ENCODE results near the gene HOXD9.

HOXD9 gene

DNA sequence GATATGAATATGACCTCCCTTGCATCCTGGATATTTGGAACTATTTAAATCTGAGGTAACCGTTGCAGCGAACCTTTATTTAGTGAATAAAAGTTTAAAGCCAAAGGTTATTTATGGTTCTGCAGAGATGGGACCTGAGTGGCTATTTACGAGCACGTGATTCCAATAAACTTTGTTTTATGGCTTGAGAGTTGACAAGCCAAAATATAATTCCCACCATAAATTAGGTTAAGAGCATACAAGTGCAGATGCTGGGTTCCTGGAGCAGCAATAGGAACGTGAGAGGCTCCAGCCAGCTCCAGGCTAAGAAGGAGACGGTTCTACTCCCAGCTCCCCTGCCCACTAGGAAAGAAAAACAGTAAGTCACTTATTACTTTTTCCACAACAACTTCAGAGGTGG lies 23.6 kb downstream of the HOXD9 start:
- POLR2A ChIA-PET: no interaction called here
- TF ChIP-seq, protein P1, sequence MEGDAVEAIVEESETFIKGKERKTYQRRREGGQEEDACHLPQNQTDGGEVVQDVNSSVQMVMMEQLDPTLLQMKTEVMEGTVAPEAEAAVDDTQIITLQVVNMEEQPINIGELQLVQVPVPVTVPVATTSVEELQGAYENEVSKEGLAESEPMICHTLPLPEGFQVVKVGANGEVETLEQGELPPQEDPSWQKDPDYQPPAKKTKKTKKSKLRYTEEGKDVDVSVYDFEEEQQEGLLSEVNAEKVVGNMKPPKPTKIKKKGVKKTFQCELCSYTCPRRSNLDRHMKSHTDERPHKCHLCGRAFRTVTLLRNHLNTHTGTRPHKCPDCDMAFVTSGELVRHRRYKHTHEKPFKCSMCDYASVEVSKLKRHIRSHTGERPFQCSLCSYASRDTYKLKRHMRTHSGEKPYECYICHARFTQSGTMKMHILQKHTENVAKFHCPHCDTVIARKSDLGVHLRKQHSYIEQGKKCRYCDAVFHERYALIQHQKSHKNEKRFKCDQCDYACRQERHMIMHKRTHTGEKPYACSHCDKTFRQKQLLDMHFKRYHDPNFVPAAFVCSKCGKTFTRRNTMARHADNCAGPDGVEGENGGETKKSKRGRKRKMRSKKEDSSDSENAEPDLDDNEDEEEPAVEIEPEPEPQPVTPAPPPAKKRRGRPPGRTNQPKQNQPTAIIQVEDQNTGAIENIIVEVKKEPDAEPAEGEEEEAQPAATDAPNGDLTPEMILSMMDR (IDR thresholded peaks at IDR 0.05; ENCODE audit: insufficient read depth, low read length, missing control alignments): no peak
- no peak overlapping the region for H3K4me3 ChIP-seq (ENCODE audit: low read depth, low read length)
- DNase-seq (ENCODE audit: low read depth, low spot score): no peak
- CTCF ChIA-PET: interaction anchor here (1.2 to 30.2 kb wide), 6 partner anchors 9 to 497 kb away, joined by 3 to 1421 read pairs (median 105); partner anchors contain the start of genes HOXD3 and HOXD4

DNA sequence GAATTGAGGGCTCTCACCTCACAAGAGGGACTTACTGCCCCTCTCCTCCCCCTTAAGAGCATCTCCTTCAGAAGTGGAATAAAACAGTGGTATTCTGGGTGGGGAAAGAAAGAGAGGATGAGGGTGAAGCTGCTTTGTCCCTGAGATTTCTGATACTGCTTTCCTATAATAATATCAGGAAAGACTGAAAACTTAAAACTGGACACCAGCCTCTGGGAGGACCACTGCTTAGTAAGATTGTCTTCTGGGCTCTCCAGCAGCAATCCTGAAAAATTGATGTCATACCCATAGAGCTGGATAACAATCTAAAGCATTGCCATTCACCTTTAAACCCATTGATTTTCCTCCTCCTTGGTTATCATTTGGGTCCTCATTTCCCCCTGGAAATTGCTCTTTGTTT lies 24.1 kb downstream of the HOXD9 start:
- ChIA-PET POLR2A (no interaction called here), CTCF (interaction anchor here (2.7 to 30.2 kb wide), 4 partner anchors 9 to 496 kb away, joined by 20 to 1421 read pairs (median 252); partner anchors contain the start of genes HOXD3 and HOXD4)
- DNase-seq (ENCODE audit: low read depth, low spot score): no peak
- no peak overlapping the region for H3K4me3 ChIP-seq (ENCODE audit: low read depth, low read length)
- TF ChIP-seq, protein P1 (IDR thresholded peaks at IDR 0.05; ENCODE audit: insufficient read depth, low read length, missing control alignments): no peak

DNA sequence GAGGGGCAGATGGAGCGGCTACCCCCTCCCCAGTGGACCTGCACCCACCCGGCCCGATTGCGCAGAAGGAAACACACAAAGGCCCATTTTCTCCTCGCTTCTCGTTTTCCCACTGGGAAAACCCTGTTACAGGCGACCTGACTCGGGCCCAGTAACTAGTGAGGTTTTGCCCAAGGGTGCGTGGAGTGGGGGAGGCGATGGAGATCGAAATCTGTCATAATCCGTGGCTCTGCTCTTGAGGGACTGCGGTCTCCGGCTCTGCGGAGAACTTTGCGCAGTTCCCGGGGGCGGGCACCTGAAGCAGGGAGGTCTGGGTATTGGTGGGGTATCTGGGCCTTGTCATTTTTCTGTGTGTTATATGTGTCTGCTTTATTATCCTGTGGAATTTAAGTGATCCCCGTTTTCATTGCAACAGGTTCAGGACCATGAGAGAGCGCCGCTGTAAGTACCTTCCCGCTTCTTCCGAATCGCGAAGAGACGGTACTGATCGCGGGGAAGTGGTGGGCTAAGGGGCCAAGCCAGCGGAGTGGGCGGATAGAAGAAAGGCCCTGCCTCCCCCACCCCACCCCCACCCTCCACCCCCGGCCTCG lies 24.8 kb downstream of the HOXD9 start:
- ChIA-PET POLR2A (no interaction called here), CTCF (interaction anchor here (1.2 to 30.2 kb wide), 4 partner anchors 6 to 495 kb away, joined by 3 to 1421 read pairs (median 252); no protein-coding TSS in a partner anchor)
- DNase-seq (ENCODE audit: low read depth, low spot score): no peak
- H3K4me3 ChIP-seq (ENCODE audit: low read depth, low read length): no peak overlapping the region
- TF ChIP-seq, protein P1 (IDR thresholded peaks at IDR 0.05; ENCODE audit: insufficient read depth, low read length, missing control alignments): no peak

DNA sequence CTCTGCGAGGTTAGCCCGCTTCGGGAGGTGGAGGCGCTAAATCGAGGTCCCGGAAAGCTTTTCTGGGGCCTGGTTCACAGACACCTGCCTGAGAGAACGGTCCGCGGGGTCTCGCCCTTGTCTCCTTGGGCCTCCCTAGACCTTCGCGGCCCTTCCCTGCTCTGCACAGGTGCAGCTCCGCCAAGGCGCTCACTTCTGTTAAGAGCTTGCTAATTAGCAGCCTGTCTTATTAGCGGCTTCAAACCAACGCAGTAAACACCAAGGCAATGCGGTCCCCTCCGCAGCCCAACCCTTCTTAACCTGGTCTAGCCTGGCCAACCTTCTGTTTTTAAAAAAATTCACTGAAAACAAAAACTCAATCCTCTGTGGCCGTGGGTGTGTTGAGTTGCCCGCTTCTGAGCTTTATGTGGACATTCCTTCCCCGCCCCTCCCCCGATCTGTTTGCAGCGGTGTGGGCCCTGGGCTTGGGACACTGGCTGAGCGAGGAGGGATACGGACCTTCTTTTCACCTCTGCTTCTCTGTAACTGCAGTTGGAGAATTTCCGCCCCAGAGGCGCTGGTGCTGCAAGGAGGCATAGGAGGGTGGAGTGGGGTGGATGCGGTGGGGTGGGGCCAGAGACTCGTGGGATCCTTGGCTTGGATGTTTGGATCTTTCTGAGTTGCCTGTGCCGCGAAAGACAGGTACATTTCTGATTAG lies 25.4 kb downstream of the HOXD9 start:
- no peak overlapping the region for H3K4me3 ChIP-seq (ENCODE audit: low read depth, low read length)
- POLR2A ChIA-PET: no interaction called here
- CTCF ChIA-PET: interaction anchor here (1.2 to 30.2 kb wide), 3 partner anchors 7 to 495 kb away, joined by 3 to 1421 read pairs (median 190); no protein-coding TSS in a partner anchor
- DNase-seq (ENCODE audit: low read depth, low spot score): no peak
- TF ChIP-seq, protein P1 (IDR thresholded peaks at IDR 0.05; ENCODE audit: insufficient read depth, low read length, missing control alignments): no peak

DNA sequence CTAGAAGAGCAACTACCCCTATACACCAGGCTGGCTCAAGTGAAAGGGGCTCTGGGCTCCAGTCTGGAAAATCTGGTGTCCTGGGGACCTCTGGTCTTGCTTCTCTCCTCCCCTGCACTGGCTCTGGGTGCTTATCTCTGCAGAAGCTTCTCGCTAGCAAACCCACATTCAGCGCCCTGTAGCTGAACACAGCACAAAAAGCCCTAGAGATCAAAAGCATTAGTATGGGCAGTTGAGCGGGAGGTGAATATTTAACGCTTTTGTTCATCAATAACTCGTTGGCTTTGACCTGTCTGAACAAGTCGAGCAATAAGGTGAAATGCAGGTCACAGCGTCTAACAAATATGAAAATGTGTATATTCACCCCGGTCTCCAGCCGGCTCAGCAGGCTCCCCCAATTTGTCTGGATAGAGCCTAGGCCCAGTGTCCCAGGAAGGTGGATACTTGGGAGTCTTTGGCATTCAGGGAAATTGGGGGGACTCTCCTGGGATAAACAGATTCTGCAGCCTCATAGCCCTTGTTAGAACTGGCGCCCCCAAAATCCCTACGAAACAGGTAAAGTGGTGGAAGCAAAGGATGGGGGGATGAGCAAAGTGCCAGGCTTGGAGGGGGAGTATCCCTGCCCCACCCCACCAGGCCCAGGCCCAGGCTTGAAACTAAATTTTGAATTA lies 26.4 kb downstream of the HOXD9 start:
- H3K4me3 ChIP-seq (ENCODE audit: low read depth, low read length): no peak overlapping the region
- TF ChIP-seq, protein P1 (IDR thresholded peaks at IDR 0.05; ENCODE audit: insufficient read depth, low read length, missing control alignments): no peak
- DNase-seq (ENCODE audit: low read depth, low spot score): no peak
- CTCF ChIA-PET: interaction anchor here (16.2 to 30.2 kb wide), 2 partner anchors 8 to 494 kb away, joined by 190 to 1421 read pairs; no protein-coding TSS in a partner anchor
- POLR2A ChIA-PET: no interaction called here

DNA sequence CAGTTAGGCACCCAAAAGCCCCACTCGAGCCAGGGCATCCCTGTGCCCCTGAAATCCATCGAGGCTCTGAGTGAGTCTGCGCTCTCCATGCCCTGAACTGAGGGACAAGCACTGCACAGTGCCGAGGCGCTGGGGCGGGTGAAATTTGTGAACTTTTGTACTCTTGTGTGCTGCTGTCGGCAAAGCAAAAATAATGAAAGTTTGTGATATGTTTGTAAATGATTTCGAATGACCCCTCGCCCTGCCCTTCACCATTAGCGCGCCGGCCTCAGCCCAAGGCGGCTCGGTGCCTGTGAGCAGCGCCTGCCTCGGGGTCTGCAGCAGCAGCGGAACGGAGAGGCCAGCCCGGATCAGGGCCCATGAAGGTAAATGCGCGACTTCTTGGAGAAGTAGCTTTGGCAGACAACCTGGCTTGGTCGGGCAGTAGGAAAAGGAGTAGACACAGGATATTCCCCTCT lies 27.0 kb downstream of the HOXD9 start:
- DNase-seq (ENCODE audit: low read depth, low spot score): no peak
- TF ChIP-seq, protein P1 (IDR thresholded peaks at IDR 0.05; ENCODE audit: insufficient read depth, low read length, missing control alignments): no peak
- POLR2A ChIA-PET: no interaction called here
- no peak overlapping the region for H3K4me3 ChIP-seq (ENCODE audit: low read depth, low read length)
- CTCF ChIA-PET: interaction anchor here (2.1 to 30.2 kb wide), 3 partner anchors 8 to 493 kb away, joined by 12 to 1421 read pairs (median 190); no protein-coding TSS in a partner anchor

All from AG04449 (cell line).